Measurements from ENCODE around the gene HRAS. TPM values are rescaled to one million over a fixed set of nuclear protein-coding genes. Genes with fewer than 3 reads are reported as not detected.

HRAS gene
- total and polyA plus RNA-seq, 2 of the 8 experiments (the other 6 are each of a cell fraction or from before 2014, with no cell fraction given), result 44.3 to 54.7 TPM

- TF ChIP-seq CREB1 (IDR thresholded peaks at IDR 0.05) (peak; percentile 98), TAF1 (IDR thresholded peaks at IDR 0.05; ENCODE audit: low read depth, low read length) (peak; percentile 54; the same call in 1 of the 2 replicates)
These were observed 29.0 kb downstream of the HRAS start (continued) for GRCh38 chr11:506238-506994.

Data from H1 (cell line).